ENCODE data around the gene GFER. TPM values are rescaled to one million over a fixed set of nuclear protein-coding genes. Genes with fewer than 3 reads are reported as not detected.

Gene GFER
- total and polyA plus RNA-seq, 9 of the 15 experiments (the other 6 are each of a cell fraction or from before 2014, with no cell fraction given) = 4.3 to 53.7 (median 19.8) TPM

- no peak for TF ChIP-seq ZBTB26 (CRISPR knock-in tag; IDR thresholded peaks at IDR 0.05)
- no peak for TF ChIP-seq MCM5 (IDR thresholded peaks at IDR 0.05; ENCODE audit: low read depth)
- TF ChIP-seq RBFOX2 (IDR thresholded peaks at IDR 0.05; ENCODE audit: low read depth, low read length) = peak; percentile 45; the same call in 1 of the 2 replicates
Measured at GRCh38 chr16:1979271-1980029, 4.5 kb upstream of the GFER start (continued).

GRCh38 chr16:1980030-1980769 lies 3.8 kb upstream of the GFER start:
- no peak overlapping the region for H3K4me2 ChIP-seq (ENCODE audit: insufficient read depth, low read length)
- peaks cover 8% of the 10 kb centered on the region for H3K79me2 ChIP-seq (ENCODE audit: control insufficient read depth, insufficient read depth, low read length)
- no TSS peak for BruUV-seq (replicated peaks)
- ChIA-PET POLR2A (interaction anchor here (0.9 to 10.2 kb wide), 2 partner anchors 8 to 14 kb away, joined by 4 to 103 read pairs; partner anchors contain the start of genes RNF151, RPS2 and TBL3), CTCF (ENCODE audit: low intra/inter-chr PET ratio) (no interaction called here)
- no peak overlapping the region for H3K4me3 ChIP-seq
- in situ Hi-C loops (cut with MboI) = no loop called here
- TF ChIP-seq POLR2G (IDR thresholded peaks at IDR 0.05; ENCODE audit: low read depth, low read length) (peak; percentile 69), POLR2A (conservative IDR thresholded peaks at IDR 0.05) (peak; percentile 25), FIP1L1 (IDR thresholded peaks at IDR 0.05; ENCODE audit: low read depth, low read length, poor library complexity, severe bottlenecking) (peak; percentile 17), RBFOX2 (IDR thresholded peaks at IDR 0.05; ENCODE audit: low read depth, low read length) (0 out of 2 replicates have a peak, but pooled peaks have one; percentile 6), IRF1 (CRISPR knock-in tag; IDR thresholded peaks at IDR 0.05; ENCODE audit: borderline replicate concordance) (no peak), ZBTB33 (CRISPR knock-in tag; IDR thresholded peaks at IDR 0.05) (peak; percentile 36; the same call in 1 of the 2 replicates)
- intact Hi-C loops (cut with micrococcal nuclease) = no loop called here
- no peak overlapping the region; a peak in 1 of 4 replicates for H3K9ac ChIP-seq (ENCODE audit: insufficient read depth in 1 of 2, low read depth in 2 of 2, low read length in 2 of 2)
- H3K9me1 ChIP-seq (ENCODE audit: control insufficient read depth, insufficient read depth, low read length) = no peaks in the 10 kb centered on the region
- peaks cover 44% of the 10 kb centered on the region; the same call in 2 of the 3 replicates for H3K36me3 ChIP-seq (ENCODE audit: control insufficient read depth, insufficient read depth, low read length)
- FAIRE-seq = no peak
- peak in 1 of 4 experiments; percentile 10 for DNase-seq (ENCODE audit: extremely low read depth in 1 of 4, low spot score in 3 of 4)
- peaks cover 2 to 84% of the 10 kb centered on the region in 2 experiments; a peak in 4 of 5 replicates for H3K4me1 ChIP-seq (replicated peaks in 1 of 2; ENCODE audit: control insufficient read depth in 2 of 2, insufficient read depth in 2 of 2, low read length in 2 of 2)
- no peaks in the 10 kb centered on the region for H4K20me1 ChIP-seq (replicated peaks; ENCODE audit: control insufficient read depth, insufficient read depth, low read length)
- H3K27ac ChIP-seq (ENCODE audit: extremely low read depth, low read depth, low read length) = no peak overlapping the region
- no peaks in the 10 kb centered on the region for H3K27me3 ChIP-seq (ENCODE audit: control insufficient read depth in 2 of 2, insufficient read depth in 2 of 2, low read length in 2 of 2)
- H2AFZ ChIP-seq (ENCODE audit: low read depth, low read length) = no peak overlapping the region
- H3K9me3 ChIP-seq (replicated peaks; ENCODE audit: control insufficient read depth, insufficient read depth, low read depth, low read length) = no peaks in the 10 kb centered on the region
- WGBS (ENCODE audit: insufficient coverage, low coverage, missing lambda C conversion rate) = 89% methylated on average over 32 of the region's 53 CpGs
- no peak for ATAC-seq
